Prostate gland (tissue), 2 donors: ENCODE measurements around the gene UBAC2.

Experiments
- CTCF ChIP-seq, 4 experiments: fragments of 200-600 bp in 2 of 4; fragments of 450-650 bp in 2 of 4; sonication (generic) in 2 of 4; IDR thresholded peaks; 1 replicate in 3 of 4; 2 replicates in 1 of 4; pipeline ENCODE4 v1.5.1; 2016 to 2019; ENCODE audit warnings: antibody characterized with exemption in 4 of 4, mild to moderate bottlenecking in 2 of 4, moderate library complexity in 2 of 4
- POLR2A ChIP-seq: fragments of 450-650 bp; IDR thresholded peaks from one replicate; pipeline ENCODE4 v1.6.1; 2016; ENCODE audit warnings: antibody characterized with exemption, mild to moderate bottlenecking
- POLR2AphosphoS5 ChIP-seq: sonication (generic); formaldehyde crosslinking; IDR thresholded peaks from one replicate; pipeline ENCODE4 v1.6.1; 2017; ENCODE audit warnings: antibody characterized with exemption

DNA sequence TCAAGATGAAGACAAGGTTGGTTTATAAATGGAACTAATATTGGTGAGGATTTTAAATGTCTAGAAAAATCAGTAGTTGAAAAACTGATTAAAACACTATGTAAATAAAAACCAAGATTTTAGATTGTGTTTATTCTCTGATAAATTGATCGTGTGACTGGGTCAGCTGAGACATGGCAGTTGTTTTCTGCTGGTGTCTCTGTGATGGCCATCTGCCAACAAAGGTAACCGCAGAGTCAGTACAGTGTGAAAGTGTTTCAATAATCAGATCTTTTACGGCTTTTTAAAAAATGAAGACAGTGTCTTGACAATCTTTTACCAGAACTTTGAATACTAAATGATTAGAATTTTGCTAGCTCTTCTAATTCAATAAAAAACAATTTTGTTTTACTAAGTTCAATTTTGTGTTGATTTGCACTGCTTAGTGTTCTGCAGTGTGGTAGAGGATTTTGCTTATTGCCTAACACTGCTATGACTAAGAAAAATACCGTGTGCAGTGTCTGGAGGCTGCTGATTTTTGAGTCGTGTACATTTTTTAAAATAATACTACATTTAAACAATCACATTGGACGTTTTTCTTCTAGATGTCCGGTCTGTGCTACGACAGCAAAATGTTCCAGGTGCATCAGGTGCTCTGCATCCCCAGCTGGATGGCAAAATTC lies 139.2 kb downstream of the UBAC2 start:
- TF ChIP-seq CTCF (IDR thresholded peaks at IDR 0.05) (no peak), POLR2A (no peak), POLR2AphosphoS5 (no peak)
